HG03064 (cell line): ENCODE results near the gene NAA35.
"Not testable (repeated sequence)": the region's sequence is repeated elsewhere in the genome, so short reads cannot be mapped to it uniquely, and the experiment has no call there.

Experiments
- ATAC-seq: cut with Tn5 transposase; IDR thresholded peaks from one replicate; pipeline ENCODE4 v1.9.1; 2021; ENCODE audit warnings: low read depth; ENCODE audit not compliant: unreplicated experiment

Gene NAA35

GRCh38 chr9:85943757-85944430 lies 2.9 kb downstream of the NAA35 start:
- no peak for ATAC-seq

GRCh38 chr9:85944672-85945071 lies 3.7 kb downstream of the NAA35 start:
- ATAC-seq: no peak

GRCh38 chr9:85949586-85950335 lies 8.8 kb downstream of the NAA35 start:
- no peak for ATAC-seq

- ATAC-seq: no peak
Observed at GRCh38 chr9:85959955-85960354, 19.0 kb downstream of the NAA35 start.

GRCh38 chr9:85960688-85961093 lies 19.7 kb downstream of the NAA35 start:
- no peak for ATAC-seq

GRCh38 chr9:85964526-85964925 lies 23.6 kb downstream of the NAA35 start:
- no peak for ATAC-seq

- ATAC-seq: no peak
Observed at GRCh38 chr9:85964949-85965348, 24.0 kb downstream of the NAA35 start.

GRCh38 chr9:85969727-85970126 lies 28.8 kb downstream of the NAA35 start:
- no peak for ATAC-seq

GRCh38 chr9:85971731-85972130 lies 30.8 kb downstream of the NAA35 start:
- ATAC-seq: no peak

- no peak for ATAC-seq
Observed at GRCh38 chr9:85973238-85973637, 32.3 kb downstream of the NAA35 start.

- not testable (repeated sequence) for ATAC-seq
Observed at GRCh38 chr9:85974055-85974547, 33.2 kb downstream of the NAA35 start.

- ATAC-seq: no peak
Observed at GRCh38 chr9:85978496-85978895, 37.5 kb downstream of the NAA35 start.

- no peak for ATAC-seq
Observed at GRCh38 chr9:85981369-85981768, 40.4 kb downstream of the NAA35 start.

- ATAC-seq: no peak
Observed at GRCh38 chr9:85984457-85984856, 43.5 kb downstream of the NAA35 start.

- no peak for ATAC-seq
Observed at GRCh38 chr9:85987236-85987635, 46.3 kb downstream of the NAA35 start.

- no peak for ATAC-seq
Observed at GRCh38 chr9:85994191-85994590, 53.2 kb downstream of the NAA35 start.

GRCh38 chr9:85995097-85995496 lies 54.2 kb downstream of the NAA35 start:
- no peak for ATAC-seq

GRCh38 chr9:85995599-85995998 lies 54.7 kb downstream of the NAA35 start:
- no peak for ATAC-seq

- ATAC-seq: no peak
Observed at GRCh38 chr9:86005253-86005775, 64.4 kb downstream of the NAA35 start.

- no peak for ATAC-seq
Observed at GRCh38 chr9:86009133-86009532, 68.2 kb downstream of the NAA35 start.

- no peak for ATAC-seq
Observed at GRCh38 chr9:86020731-86021130, 79.8 kb downstream of the NAA35 start.

- no peak for ATAC-seq
Observed at GRCh38 chr9:86021166-86021565, 80.2 kb downstream of the NAA35 start.
